Erythroblast (primary cell): ENCODE results near the gene RC3H1.

Experiments used
- GATA1 ChIP-seq: IDR thresholded peaks from 2 replicates; pipeline ENCODE4 v1.6.1; 2011; ENCODE audit warnings: low read depth, mild to moderate bottlenecking, control low read depth, low read length, moderate library complexity
- POLR2A ChIP-seq: IDR thresholded peaks from 2 replicates; pipeline ENCODE4 v1.6.1; 2011; ENCODE audit warnings: mild to moderate bottlenecking, low read length

DNA sequence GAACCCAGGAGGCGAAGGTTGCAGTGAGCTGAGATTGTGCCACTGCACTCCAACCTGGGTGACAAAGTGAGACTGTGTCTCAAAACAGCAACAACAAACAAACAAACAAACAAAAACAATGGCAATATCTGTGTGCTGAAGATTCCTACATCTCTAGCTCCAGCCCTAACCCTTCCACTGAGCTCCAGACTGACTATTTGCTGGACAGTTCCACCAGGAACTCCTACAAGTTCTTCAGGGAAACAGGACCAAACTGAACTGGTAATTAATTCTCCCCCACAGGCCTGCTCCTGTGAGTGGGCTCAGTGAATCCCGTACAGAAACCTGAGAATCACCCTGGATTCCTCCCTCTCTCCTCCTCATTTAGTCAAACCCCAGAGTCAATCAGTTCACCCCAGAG, 106.6 kb downstream of the RC3H1 start:
- no peak for TF ChIP-seq POLR2A
- no peak for TF ChIP-seq GATA1
